Transverse colon (tissue), 4 donors: ENCODE measurements around the gene WDR72. TPM values are rescaled to one million over a fixed set of nuclear protein-coding genes. Genes with fewer than 3 reads are reported as not detected.
A peak's percentile ranks its signal among the peaks of the same experiment; 100 is the strongest.

Experiments
- DNase-seq: peaks from one replicate; pipeline ENCODE4 v3.0.0-alpha.2; 2019
- H3K27ac ChIP-seq, 4 donors: fragments of 200-600 bp; sonication (generic); 2 replicates each; pipeline ENCODE4 v1.5.1; 2016 to 2018; ENCODE audit warnings: inconsistent platforms in 4 of 4
- H3K27me3 ChIP-seq: fragments of 200-600 bp; sonication (generic); 2 replicates; pipeline ENCODE4 v1.5.1; 2017; ENCODE audit warnings: inconsistent platforms
- H3K36me3 ChIP-seq, 4 donors: fragments of 200-600 bp; sonication (generic); 2 replicates each; pipeline ENCODE4 v1.5.1; 2017 to 2019; ENCODE audit warnings: inconsistent platforms in 4 of 4
- H3K4me1 ChIP-seq, 4 donors: fragments of 200-600 bp; sonication (generic); 2 replicates each; pipeline ENCODE4 v1.5.1; 2017 to 2020; ENCODE audit warnings: inconsistent platforms in 4 of 4
- H3K4me3 ChIP-seq, 4 donors: fragments of 200-600 bp; sonication (generic); 1 replicate in 1 of 4; 2 replicates in 3 of 4; pipeline versions ENCODE4 v1.5.1 to v1.6.1; 2017 to 2019; ENCODE audit warnings: inconsistent platforms in 4 of 4
- H3K9me3 ChIP-seq, 2 donors: fragments of 200-600 bp; sonication (generic); 2 replicates each; pipeline ENCODE4 v1.5.1; 2017 to 2019; ENCODE audit warnings: inconsistent platforms in 2 of 2
- EP300 ChIP-seq: sonication (generic); formaldehyde crosslinking; IDR thresholded peaks from one replicate; pipeline ENCODE4 v1.6.1; 2017; ENCODE audit warnings: antibody characterized with exemption, low read depth
- POLR2A ChIP-seq: fragments of 450-650 bp; IDR thresholded peaks from one replicate; pipeline ENCODE4 v1.6.1; 2016; ENCODE audit warnings: antibody characterized with exemption, mild to moderate bottlenecking, moderate library complexity
- POLR2AphosphoS5 ChIP-seq, 3 donors: sonication (generic); formaldehyde crosslinking; IDR thresholded peaks; one replicate each; pipeline ENCODE4 v1.6.1; 2016; ENCODE audit warnings: antibody characterized with exemption in 3 of 3
- WGBS, 2 donors: methylation state at CpG; one replicate each; pipeline ENCODE4 v1.1.5; 2018; ENCODE audit warnings: low coverage in 1 of 2; 5-methylcytosine and 5-hydroxymethylcytosine counted together
- in situ Hi-C, 4 donors: fragments of 200-750 bp; cut with MboI; loops; one replicate each; pipeline versions ENCODE4 v1.15.0 to v1.15.1; 2017; ENCODE audit warnings: low sequenced_read_pairs in 3 of 4, low pct_ligation_motif_present in 1 of 4, low pct_unique_long_range_greater_than_20kb in 1 of 4
- intact Hi-C: fragments of 100-400 bp; cut with DNase I; formaldehyde crosslinking; loops from one replicate; pipeline ENCODE4 v1.15.1; 2023; ENCODE audit warnings: low total_unique reads
- total RNA-seq, 4 donors: library from RNA; depleted of rRNA; stranded (reverse); fragments of >200 nt; gene quantifications; one replicate each; pipeline ENCODE4 v1.1.0, GENCODE V29; 2016
- TF ChIP-seq, protein P1 (sequence below), 5 experiments: fragments of 200-600 bp in 3 of 5; fragments of 450-650 bp in 2 of 5; sonication (generic) in 3 of 5; IDR thresholded peaks; 1 replicate in 2 of 5; 2 replicates in 3 of 5; pipeline ENCODE4 v1.5.1; 2016 to 2017; ENCODE audit warnings: antibody characterized with exemption in 5 of 5, inconsistent platforms in 3 of 5, mild to moderate bottlenecking in 2 of 5, moderate library complexity in 1 of 5

WDR72 gene
- total RNA-seq, 4 donors from 2014 or later: 0.14 to 0.16 TPM; not detected in 2

GRCh38 chr15:53665930-53666329 is 93.5 kb downstream of the WDR72 start:
- no peaks in the 10 kb centered on the region for H3K9me3 ChIP-seq
- no peak overlapping the region for H3K27ac ChIP-seq
- TF ChIP-seq, protein P1, sequence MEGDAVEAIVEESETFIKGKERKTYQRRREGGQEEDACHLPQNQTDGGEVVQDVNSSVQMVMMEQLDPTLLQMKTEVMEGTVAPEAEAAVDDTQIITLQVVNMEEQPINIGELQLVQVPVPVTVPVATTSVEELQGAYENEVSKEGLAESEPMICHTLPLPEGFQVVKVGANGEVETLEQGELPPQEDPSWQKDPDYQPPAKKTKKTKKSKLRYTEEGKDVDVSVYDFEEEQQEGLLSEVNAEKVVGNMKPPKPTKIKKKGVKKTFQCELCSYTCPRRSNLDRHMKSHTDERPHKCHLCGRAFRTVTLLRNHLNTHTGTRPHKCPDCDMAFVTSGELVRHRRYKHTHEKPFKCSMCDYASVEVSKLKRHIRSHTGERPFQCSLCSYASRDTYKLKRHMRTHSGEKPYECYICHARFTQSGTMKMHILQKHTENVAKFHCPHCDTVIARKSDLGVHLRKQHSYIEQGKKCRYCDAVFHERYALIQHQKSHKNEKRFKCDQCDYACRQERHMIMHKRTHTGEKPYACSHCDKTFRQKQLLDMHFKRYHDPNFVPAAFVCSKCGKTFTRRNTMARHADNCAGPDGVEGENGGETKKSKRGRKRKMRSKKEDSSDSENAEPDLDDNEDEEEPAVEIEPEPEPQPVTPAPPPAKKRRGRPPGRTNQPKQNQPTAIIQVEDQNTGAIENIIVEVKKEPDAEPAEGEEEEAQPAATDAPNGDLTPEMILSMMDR (IDR thresholded peaks at IDR 0.05): peak in 1 of 5 experiments; percentile 13
- TF ChIP-seq POLR2AphosphoS5 (IDR thresholded peaks at IDR 0.05) (no peak), EP300 (no peak), POLR2A (no peak)
- H3K4me1 ChIP-seq: no peaks in the 10 kb centered on the region
- intact Hi-C loops (no loop called here), in situ Hi-C loops (no loop called here)
- H3K36me3 ChIP-seq: no peaks in the 10 kb centered on the region
- H3K4me3 ChIP-seq: no peak overlapping the region
- DNase-seq: no peak
- H3K27me3 ChIP-seq: no peaks in the 10 kb centered on the region
- 64 to 68% methylated on average over 3 to 4 of the region's 4 CpGs for WGBS, 2 donors

DNA sequence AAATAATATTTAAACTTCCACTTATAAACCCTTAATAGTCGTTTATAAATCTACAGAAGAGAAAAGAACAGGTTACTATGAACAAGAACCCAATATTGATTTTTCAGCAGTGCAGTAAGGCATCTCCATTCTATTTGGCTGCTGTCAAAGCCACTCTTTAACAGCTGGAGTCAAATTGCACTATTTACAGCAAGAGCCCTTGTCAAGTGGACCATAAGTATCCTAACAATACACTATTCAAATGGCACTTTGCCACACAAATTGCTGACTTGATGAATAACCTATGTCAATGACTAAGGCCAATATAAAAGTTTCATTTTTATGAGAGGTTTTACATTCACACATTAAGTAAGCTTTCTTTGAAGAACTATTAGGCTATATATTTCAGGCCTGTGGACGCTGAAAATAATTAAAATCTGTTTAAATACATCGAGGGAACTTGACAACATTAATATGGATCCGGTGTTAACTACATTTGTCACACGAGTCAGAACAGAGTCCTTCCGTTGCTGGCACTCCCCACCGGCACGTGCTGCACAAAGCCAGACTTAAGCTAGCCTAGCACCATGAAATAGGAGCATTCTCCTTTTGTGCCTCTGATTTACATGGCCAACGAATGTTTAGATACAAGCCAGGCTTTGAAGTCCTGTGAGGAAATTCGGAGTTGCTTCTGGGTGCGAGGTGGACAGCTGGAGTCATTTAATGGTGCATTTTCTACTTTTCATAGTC is 100.5 kb downstream of the WDR72 start:
- Histone ChIP-seq H3K27ac (no peak overlapping the region), H3K36me3 (no peaks in the 10 kb centered on the region), H3K4me3 (no peak overlapping the region), H3K27me3 (no peaks in the 10 kb centered on the region), H3K4me1 (no peaks in the 10 kb centered on the region), H3K9me3 (no peaks in the 10 kb centered on the region)
- WGBS, 2 donors: 29 to 38% methylated on average over 9 to 11 of the region's 11 CpGs
- intact Hi-C loops: no loop called here
- no peak for DNase-seq
- TF ChIP-seq EP300: no peak
- no peak for TF ChIP-seq POLR2AphosphoS5 (IDR thresholded peaks at IDR 0.05)
- TF ChIP-seq, protein P1 (IDR thresholded peaks at IDR 0.05): no peak
- TF ChIP-seq POLR2A: no peak
- in situ Hi-C loops: no loop called here

- TF ChIP-seq EP300 (no peak), POLR2A (no peak), POLR2AphosphoS5 (IDR thresholded peaks at IDR 0.05) (no peak)
- TF ChIP-seq, protein P1 (IDR thresholded peaks at IDR 0.05): no peak
- no peak overlapping the region for H3K4me3 ChIP-seq
- H3K27ac ChIP-seq: no peak overlapping the region
- H3K9me3 ChIP-seq: no peaks in the 10 kb centered on the region
- in situ Hi-C loops (no loop called here), intact Hi-C loops (no loop called here)
- no peaks in the 10 kb centered on the region for H3K4me1 ChIP-seq
- WGBS, 2 donors: 63 to 79% methylated on average over 2 of the region's 2 CpGs
- no peaks in the 10 kb centered on the region for H3K36me3 ChIP-seq
- no peak for DNase-seq
- H3K27me3 ChIP-seq: no peaks in the 10 kb centered on the region
These were observed 101.2 kb downstream of the WDR72 start for GRCh38 chr15:53658255-53658654.

GRCh38 chr15:53648934-53649333 is 110.5 kb downstream of the WDR72 start:
- no peak for TF ChIP-seq POLR2A
- TF ChIP-seq, protein P1 (IDR thresholded peaks at IDR 0.05): no peak
- no peak for TF ChIP-seq EP300
- TF ChIP-seq POLR2AphosphoS5 (IDR thresholded peaks at IDR 0.05): no peak
- no peaks in the 10 kb centered on the region for H3K9me3 ChIP-seq
- no peak overlapping the region for H3K27ac ChIP-seq
- 71 to 90% methylated on average over 2 of the region's 2 CpGs for WGBS, 2 donors
- in situ Hi-C loops (no loop called here), intact Hi-C loops (no loop called here)
- H3K4me3 ChIP-seq: no peak overlapping the region
- no peaks in the 10 kb centered on the region for H3K27me3 ChIP-seq
- no peak for DNase-seq
- H3K4me1 ChIP-seq: no peaks in the 10 kb centered on the region
- no peaks in the 10 kb centered on the region for H3K36me3 ChIP-seq
